GM12892 (cell line): Measurements from ENCODE around the gene OPCML.

Experiments
- POLR2A ChIP-seq: IDR thresholded peaks from 2 replicates; pipeline ENCODE4 v1.6.1; 2011; ENCODE audit warnings: low read depth, low read length, control low read depth
- POLR2AphosphoS5 ChIP-seq: IDR thresholded peaks from 2 replicates; pipeline ENCODE4 v1.6.1; 2011; ENCODE audit warnings: low read depth, low read length, control low read depth

GRCh38 chr11:133147625-133148024 lies 384.7 kb downstream of the OPCML start:
- TF ChIP-seq POLR2A (no peak), POLR2AphosphoS5 (no peak)
